Stimulated activated naive CD8-positive, alpha-beta T cell treated with anti-CD3 and anti-CD28 coated beads, Interleukin-15, Interleukin-2, amounts not matched to agents 100 U/mL and 50 U/mL, for 24 hours (primary cell): Measurements from ENCODE around the gene MRPL45.

Source experiments
- ATAC-seq: fragments of 150-1000 bp; cut with Tn5 transposase; one replicate; pipeline ENCODE4 v1.10.0; 2021
- DNase-seq: peaks from one replicate; pipeline ENCODE4 v3.0.0; 2021

The MRPL45 gene

DNA sequence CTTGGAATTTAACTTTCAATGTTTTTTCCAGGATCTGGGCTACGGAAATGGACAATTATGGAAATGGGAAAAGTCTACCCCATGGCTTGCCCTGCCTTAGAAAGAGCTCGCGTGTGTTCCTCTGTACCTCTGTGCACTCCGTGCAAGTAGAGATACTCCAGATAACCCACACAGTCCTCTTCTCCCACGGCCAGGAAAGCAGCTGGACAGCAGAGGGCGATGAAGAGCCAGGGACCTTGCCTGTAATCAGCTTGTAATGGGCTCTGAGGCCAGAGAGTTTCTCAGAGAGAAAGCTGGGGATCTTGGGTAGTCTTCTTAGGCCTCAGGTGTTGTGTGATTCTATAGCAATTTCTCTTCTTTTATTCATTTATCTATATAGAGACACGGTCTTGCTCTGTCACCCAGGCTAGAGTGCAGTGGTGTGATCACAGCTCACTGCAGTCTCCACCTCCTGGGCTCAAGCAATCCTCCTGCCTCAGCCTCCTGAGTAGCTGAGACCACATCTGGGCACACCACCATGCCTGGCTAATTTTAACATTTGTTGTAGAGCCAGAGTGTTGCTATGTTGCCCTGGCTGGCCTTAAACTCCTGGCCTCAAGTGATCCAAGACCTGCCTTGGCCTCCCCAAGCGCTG, 52.2 kb downstream of the MRPL45 start:
- ATAC-seq: peak; percentile 61
- peak; percentile 87 for DNase-seq

DNA sequence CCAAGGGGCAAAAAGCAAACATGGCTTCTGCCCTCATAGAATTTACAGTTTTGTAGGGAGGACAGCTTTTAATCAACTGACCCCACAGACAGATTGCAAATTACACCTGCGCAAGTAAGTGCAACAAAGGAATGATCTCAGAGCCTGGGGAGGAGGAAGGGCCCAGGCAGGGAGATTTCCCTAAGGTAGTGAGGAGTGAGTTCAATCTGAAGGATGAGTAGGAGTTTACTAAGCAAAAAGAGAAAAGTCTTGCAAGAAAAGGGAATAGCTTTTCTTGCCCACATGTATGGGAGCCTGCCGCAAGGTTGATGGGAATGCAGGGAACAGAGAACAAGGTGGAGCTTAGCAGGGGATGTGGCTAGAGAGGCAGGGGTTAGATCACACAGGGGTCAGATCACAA, 53.1 kb downstream of the MRPL45 start:
- DNase-seq (no peak), ATAC-seq (no peak)

DNA sequence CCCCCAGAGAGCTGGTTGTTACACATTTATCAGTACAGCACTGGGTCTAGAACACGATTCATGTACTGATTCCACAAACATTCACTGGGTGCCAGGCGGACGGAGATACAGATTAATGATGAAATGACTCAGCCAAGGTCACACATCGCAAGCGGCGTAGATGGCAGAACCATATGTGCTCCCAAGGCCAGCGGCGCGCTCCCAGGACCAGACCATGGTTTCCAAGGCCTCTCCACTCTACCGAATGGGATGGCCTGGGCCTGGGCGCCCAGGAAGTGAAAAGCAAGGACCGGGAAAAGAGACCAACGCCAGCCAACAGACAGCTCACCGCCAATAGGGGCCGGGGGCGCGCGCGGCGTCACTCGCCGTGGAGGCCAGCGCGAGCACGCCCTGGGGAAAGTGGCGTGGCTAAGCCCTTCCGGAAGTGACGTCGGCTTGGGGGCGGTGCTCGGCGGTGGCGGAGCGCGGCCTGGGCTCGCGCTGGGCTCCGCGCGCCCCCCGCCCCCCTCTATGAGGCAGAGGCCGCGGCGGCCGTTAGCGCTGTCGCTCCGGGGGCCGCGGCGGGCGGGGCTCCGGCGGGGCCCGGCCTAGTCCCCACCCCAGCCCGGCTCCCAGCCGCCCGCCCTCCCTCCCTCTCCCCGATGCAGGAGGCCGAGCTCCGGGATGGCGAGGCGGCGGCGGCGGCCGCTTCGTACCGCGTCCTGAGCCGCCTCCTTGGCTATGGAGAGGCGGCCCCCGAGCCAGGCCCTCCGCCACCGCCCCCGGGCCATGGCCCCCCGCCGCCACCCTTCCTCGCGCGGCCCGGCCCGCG, 54.6 kb downstream of the MRPL45 start, which contains the start of gene SOCS7:
Gene SOCS7 (plus strand): TSS at position 433 of the 811 bp plus-strand sequence. CDS start 209 bp downstream, at position 642.
- DNase-seq (peak; percentile 98), ATAC-seq (peak; percentile 96)

DNA sequence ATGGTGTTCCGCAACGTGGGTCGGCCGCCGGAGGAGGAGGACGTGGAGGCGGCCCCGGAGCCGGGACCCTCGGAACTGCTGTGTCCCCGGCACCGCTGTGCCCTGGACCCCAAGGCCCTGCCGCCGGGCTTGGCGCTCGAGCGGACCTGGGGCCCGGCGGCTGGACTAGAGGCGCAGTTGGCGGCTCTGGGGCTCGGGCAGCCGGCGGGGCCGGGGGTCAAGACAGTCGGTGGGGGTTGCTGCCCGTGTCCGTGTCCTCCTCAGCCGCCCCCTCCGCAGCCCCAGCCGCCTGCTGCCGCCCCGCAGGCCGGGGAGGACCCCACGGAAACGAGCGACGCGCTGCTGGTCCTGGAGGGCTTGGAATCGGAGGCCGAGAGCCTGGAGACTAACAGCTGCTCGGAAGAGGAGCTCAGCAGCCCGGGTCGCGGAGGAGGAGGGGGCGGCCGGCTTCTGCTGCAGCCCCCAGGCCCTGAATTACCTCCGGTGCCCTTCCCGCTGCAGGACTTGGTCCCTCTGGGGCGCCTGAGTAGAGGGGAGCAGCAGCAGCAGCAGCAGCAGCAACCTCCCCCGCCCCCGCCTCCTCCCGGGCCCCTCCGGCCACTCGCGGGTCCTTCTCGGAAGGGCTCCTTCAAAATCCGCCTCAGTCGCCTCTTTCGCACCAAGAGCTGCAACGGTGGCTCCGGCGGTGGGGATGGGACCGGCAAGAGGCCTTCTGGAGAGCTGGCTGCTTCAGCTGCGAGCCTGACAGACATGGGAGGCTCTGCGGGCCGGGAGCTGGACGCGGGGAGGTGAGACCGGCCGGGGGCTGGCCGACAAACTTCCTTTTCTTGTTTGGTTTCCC, 55.5 kb downstream of the MRPL45 start:
- peak; percentile 9 for ATAC-seq
- DNase-seq: peak; percentile 37

DNA sequence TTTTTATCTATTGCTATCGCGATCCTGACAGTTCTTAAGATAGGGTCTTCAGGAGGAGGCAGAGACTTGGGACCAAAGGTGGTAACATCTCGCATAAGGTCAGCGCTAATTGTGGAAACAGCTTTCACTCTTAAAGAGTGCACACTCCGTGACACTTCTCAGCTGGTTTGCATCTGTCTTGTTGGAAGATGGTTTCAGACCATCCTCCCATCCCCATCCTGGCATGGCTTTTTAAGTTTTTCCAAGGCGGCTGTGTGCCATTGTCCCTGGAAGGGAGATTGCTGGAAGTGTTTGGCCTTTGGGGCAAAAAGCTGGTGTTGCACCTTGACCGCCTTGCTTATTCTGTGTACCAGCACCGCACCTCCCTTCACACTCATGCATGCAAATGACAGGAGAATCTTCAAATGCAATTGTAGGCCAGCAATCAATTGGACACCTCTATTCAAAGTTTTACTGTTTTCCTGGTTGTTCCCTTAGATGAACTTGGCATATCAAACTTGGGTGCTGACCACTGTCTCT, 56.2 kb downstream of the MRPL45 start:
- ATAC-seq: no peak
- DNase-seq: no peak

DNA sequence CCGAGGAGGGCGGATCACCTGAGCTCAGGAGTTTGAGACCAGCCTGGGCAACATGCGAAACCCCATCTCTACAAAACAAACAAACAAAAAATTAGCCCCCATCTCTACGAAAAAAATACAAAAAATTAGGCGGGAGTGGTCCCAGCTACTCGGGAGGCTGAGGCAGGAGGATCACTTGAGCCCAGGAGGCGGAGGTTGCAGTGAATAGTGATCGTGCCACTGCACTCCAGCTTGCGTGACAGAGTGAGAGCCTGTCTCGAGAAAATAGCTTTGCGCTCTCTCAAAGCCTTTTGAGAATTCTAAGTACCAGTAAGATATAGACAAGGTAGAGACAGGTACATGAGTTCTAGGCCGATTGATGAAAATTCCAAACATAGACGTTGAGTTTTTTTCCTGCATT, 56.7 kb downstream of the MRPL45 start:
- DNase-seq: no peak
- ATAC-seq: no peak

DNA sequence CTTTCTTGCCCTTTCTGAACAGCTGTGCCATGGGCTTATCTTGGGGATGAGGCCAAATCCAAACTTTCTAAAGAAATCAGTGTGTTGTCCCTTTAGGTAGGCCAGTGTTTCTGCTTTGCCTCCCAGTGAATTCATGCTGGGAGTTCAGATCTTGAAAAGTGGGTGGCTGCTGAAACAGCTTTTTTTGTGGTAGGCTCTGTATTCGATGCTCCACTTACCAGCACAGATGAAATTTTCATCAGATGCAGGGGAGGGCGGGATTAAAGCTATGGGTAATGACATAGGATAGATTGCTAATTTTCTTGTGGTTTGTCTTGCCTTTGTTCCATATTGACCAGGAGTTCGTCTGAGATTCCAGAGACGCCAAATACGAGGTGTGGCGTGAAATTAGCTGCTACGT, 57.5 kb downstream of the MRPL45 start:
- ATAC-seq (no peak), DNase-seq (no peak)

DNA sequence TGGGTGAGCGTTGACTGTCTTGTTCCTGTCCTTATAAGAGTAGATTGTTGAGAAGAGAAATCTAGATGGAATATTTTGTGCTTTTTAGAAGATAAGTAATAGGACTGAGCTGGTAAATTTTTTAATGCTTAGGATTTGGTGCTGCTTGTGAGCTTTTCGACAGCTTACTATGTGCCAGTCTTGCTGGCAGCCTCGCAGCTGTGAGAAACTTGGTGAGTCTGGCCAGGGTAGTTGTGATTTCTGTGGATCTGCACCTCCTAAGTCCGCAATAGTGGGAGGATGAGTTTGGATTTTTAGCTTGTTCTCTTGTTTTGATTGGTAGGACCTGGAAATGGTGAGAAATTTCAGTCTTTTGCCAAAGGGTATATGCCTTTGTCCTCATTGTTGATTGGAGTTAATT, 58.3 kb downstream of the MRPL45 start:
- DNase-seq (no peak), ATAC-seq (no peak)

DNA sequence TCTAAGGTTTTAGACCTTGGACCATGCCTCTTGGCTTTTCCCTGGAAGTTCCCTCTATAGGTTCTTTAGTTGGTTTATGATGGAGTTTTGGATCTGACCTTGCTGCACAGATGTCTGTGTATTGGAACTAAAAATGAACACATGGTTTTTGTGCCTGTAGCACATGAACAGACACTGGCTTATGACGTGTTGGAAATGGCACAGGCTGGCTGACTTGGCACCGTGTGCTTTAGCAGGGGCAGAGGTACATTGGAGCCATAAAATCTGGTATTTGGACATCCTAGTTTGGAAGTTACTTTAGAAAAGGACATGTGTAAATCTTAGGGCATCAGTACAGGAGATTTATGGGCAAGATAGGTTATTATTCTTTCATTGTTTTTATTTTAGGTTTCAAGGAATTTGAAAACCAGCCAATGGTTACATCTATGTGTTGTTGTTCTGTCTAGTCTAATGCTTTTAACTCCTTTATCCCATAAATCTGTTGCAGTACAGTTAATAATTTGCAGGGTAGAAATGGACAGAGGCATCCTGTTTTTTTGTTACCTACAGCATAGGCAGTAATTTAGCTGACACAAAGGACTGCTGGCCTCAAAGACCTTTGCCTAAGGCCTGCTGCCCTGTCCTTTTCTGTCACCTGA, 60.6 kb downstream of the MRPL45 start:
- DNase-seq (no peak), ATAC-seq (no peak)

DNA sequence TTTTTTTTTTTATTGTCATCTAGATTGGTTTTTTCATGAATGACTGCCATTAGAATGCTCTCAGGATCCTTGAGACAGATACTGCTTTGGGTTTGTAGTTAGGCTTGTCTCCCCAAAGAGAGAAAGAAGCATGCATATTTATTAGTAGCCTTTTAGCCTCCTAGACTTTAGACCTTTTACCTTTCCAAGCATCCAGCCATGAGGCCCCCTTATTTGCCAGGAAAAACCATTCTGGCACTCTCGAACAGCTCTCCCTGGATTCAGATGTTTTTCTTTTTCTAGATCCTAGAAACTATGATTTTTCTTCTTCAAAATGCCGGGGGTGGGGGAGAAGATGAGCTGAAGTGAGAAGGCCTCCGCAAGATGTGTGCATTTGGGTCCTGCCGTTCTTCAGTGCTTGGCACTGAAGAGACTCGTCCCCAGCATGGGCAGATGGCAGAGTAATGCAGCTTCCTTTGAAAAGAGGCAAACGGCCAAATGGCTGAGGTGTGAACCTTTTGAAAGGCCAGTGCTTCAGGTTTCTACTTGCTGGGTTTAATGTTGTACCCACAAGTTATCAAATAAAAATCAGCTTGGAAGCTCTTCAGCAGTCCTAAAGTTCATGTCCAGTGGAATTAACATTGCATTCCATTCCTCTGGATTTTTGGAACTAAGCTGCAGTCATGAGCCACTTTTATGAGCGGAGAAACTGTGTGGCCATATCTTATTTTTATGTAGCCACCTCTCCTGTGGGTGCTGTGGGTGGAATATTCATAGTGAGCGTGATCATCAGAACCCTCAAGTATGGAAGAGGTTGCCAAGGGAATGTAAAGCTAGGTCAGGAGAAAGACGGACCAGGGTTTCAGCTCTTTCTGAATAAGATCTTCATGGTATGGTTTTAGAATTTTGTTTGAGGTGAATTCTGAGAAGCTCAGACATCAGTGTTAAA, 61.9 kb downstream of the MRPL45 start:
- no peak for ATAC-seq
- no peak for DNase-seq

DNA sequence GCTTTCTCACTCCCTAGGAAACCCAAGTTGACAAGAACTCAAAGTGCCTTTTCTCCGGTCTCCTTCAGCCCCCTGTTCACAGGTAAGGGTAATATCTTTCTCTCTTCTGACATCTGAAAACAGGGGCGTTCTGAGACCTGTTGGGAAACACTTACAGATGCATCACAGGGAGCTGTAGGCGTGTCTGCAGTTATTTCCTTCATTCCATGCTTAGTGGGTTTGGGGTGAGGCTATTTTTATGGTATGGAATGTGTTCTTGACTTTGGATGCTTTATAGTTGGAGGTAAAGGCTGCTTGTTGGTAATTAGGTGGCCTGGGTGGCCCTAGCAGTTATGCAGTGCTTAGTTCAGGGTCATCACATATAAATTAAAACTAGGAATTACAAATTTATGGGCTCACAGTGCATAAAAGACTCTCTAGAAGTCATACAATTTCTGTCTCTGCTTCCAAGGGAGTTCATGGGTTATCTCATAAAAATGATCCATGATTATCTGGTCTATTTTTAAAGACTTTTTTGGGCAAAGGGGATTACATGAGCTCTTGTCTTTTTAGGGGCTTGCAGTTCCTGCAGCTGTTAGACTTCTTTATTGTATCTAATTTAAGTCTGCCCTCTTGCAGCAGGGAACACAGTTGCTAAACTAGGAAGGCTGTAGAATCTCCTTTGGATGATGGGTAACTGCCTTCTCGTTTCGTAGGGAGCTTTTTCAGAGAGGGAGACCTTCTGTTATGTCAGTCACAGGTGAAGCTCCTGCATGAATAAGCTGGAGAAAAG, 64.9 kb downstream of the MRPL45 start:
- DNase-seq (no peak), ATAC-seq (no peak)

DNA sequence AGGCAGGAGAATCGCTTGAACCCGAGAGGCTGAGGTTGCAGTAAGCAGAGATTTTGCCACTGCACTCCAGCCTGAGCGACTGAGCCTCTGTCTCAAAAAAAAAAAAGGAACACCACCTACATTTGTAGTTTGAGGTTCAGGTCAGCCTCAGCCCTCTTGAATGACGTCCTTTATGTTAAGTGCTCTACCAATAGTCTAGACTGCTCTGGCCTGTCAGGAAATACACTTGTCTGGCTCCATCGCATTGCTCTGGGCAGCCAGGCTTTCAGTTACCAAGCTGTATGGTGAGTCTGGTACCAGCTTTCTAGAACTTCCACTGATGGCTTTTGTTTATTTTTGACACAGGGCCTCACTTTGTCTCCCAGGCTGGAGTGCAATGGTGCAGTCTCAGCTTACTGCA, 66.0 kb downstream of the MRPL45 start:
- no peak for DNase-seq
- no peak for ATAC-seq

DNA sequence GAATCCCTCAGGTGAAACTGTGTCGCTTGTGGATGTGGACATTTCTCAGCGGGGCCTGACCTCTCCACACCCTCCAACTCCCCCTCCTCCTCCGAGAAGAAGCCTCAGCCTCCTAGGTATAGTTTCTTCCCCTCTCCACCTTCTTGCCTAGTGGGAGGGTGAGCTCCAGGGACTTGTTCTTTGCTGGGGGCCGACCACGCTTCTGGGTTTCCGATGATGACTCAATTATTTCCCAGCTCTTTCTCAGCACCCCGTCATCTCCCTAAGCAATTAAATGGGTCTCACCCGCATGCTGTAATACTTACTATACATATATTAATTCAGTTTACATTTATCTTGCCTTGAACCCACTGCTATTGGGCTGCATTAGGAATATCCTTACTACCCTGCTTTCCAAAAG, 67.8 kb downstream of the MRPL45 start:
- ATAC-seq (no peak), DNase-seq (no peak)

DNA sequence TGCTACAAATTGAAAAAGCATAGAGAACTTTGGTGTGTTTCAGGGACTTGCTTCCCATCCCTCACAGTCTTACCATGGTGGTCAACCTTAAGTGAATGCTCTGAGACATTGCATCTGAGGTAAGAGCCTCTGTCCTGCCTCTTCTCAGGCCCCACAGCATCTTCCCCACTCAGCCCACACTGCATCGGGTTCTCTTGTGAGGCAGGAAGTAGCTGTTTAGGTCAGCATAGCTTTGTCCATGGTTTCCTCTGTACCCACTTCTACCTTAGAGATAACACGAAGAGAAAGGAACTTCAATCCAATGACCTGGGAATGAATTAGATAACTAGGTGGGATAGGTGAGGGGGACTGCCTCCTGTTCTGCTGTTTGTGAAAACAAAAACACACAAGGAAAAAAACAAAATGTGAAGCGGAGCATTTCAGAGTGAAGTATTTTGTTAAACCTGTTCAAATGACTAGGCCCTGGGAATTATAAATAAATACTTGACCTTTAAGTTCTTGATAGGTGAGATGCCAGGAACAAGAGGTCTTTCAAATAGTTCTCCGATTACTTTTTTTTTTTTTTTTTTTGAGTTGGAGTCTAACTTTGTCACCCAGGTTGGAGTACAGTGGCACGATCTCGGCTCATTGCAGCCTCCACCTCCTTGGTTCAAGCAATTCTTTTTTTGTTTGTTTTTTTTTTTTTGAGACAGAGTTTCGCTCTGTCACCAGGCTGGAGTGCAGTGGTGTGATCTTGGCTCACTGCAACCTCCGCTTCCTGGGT, 72.3 kb downstream of the MRPL45 start:
- DNase-seq: no peak
- no peak for ATAC-seq
